ENCODE data around the gene ZNF507.

The ZNF507 gene

DNA sequence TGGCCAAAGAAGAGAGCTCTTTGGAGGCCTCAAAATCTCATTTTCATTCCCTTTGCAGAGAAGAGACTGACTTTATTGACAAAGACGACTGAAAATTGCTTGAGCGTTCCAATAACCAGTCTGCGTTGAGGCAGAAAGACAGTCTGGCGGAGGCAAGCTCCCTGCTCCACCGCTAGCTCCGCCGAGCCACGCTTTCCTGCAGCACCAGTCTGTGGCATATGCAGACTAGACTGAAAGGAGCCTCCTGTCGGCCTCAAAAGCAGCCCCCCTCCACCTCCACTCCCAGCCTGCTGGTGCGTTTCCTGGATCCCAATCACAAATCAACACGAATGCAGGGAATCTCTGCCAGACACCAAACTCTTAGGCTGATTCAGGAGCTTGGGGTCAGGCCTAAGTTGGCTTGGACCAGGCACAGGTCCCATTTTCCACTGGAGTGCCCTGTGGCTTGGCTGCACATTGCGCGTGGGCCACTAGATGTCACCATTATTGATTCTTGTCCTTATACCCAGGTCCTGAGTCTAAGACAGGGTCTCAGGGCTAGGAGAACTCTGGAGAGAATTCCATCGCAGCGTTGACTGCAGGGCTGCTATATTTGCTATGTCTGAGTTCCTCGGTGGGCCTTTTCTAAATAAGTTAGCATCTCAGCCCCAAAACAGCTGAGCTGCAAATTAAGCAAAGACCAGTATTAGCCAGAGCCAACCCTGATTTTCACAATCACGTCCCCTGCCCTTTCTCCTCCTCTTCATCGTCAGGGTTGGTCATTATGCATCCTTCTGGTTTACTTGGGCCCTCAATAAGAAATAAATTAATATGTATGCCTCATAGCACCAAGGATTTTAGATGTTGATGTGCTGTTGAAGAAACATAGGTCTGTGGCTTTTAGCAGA is 5.2 kb upstream of the ZNF507 start:
- Histone ChIP-seq H3K9me3 (ENCODE audit: control extremely low read depth in 1 of 5, control insufficient read depth in 4 of 5, insufficient read depth in 2 of 5, low read depth in 1 of 5, low read length in 4 of 5) (no peaks in the 10 kb centered on the region), H3K27me3 (replicated peaks in 2 of 5; ENCODE audit: control insufficient read depth in 4 of 5, insufficient read depth in 5 of 5, low read length in 4 of 5) (peaks cover 0 to 13% (median 4%) of the 10 kb centered on the region in 5 experiments), H3K27ac (ENCODE audit: insufficient read depth in 1 of 2, low read depth in 1 of 2, low read length in 2 of 2, poor library complexity in 1 of 2, severe bottlenecking in 2 of 2) (no peak overlapping the region), H3K36me3 (ENCODE audit: control insufficient read depth in 4 of 4, insufficient read depth in 4 of 4, low read length in 3 of 4) (no peaks in the 10 kb centered on the region), H3K4me3 (ENCODE audit: control insufficient read depth in 1 of 7, extremely low read depth in 1 of 7, insufficient read depth in 4 of 7, low read depth in 2 of 7, low read length in 6 of 7) (no peak overlapping the region), H3K4me1 (ENCODE audit: control extremely low read depth in 1 of 4, control insufficient read depth in 4 of 4, insufficient read depth in 4 of 4, low read length in 3 of 4) (no peaks in the 10 kb centered on the region)
- ChIA-PET POLR2A (no interaction called here), CTCF (interaction anchor here (0.6 to 4.7 kb wide), 13 partner anchors 9 to 230 kb away, joined by 3 to 18 read pairs (median 5); no protein-coding TSS in a partner anchor)
- peak; percentile 28 to 51 (median 43) for DNase-seq
- WGBS (ENCODE audit: insufficient coverage) = 74% methylated on average over 14 of the region's 18 CpGs

DNA sequence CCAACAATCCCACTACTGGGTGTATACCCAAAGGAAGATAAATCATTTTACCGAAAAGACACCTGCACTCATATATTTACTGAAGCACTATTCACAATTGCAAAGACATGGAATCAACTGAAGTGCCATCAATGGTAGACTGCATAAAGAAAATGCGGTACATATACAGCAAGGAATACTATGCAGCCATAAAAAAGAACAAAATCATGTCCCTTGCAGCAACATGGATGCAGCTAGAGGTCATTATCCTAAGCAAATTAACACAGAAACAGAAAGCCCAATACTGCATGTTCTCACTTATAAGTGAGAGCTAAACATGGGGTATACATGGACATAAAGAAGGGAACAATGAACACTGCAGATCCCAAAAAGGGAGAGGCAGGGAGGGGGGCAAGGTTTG is 2.7 kb upstream of the ZNF507 start:
- CTCF ChIA-PET = interaction anchor here (0.7 kb wide), 1 partner anchor 10 kb away, joined by 3 read pairs; no protein-coding TSS in a partner anchor
- 100% methylated on average over 1 of the region's 2 CpGs for WGBS (ENCODE audit: insufficient coverage)
- H3K9me3 ChIP-seq (ENCODE audit: control extremely low read depth in 1 of 5, control insufficient read depth in 4 of 5, insufficient read depth in 2 of 5, low read depth in 1 of 5, low read length in 4 of 5) = no peaks in the 10 kb centered on the region
- no peaks in the 10 kb centered on the region for H3K36me3 ChIP-seq (ENCODE audit: control insufficient read depth in 4 of 4, insufficient read depth in 4 of 4, low read length in 3 of 4)
- DNase-seq = no peak
- no peak overlapping the region for H3K27ac ChIP-seq (ENCODE audit: insufficient read depth in 1 of 2, low read depth in 1 of 2, low read length in 2 of 2, poor library complexity in 1 of 2, severe bottlenecking in 2 of 2)
- H3K4me3 ChIP-seq (ENCODE audit: control insufficient read depth in 1 of 7, extremely low read depth in 1 of 7, insufficient read depth in 4 of 7, low read depth in 2 of 7, low read length in 6 of 7) = no peak overlapping the region
- peaks cover 9 to 11% (median 9%) of the 10 kb centered on the region in 4 experiments for H3K4me1 ChIP-seq (ENCODE audit: control extremely low read depth in 1 of 4, control insufficient read depth in 4 of 4, insufficient read depth in 4 of 4, low read length in 3 of 4)
- peaks cover 0 to 13% (median 4%) of the 10 kb centered on the region in 5 experiments for H3K27me3 ChIP-seq (replicated peaks in 2 of 5; ENCODE audit: control insufficient read depth in 4 of 5, insufficient read depth in 5 of 5, low read length in 4 of 5)
- POLR2A ChIA-PET = no interaction called here

DNA sequence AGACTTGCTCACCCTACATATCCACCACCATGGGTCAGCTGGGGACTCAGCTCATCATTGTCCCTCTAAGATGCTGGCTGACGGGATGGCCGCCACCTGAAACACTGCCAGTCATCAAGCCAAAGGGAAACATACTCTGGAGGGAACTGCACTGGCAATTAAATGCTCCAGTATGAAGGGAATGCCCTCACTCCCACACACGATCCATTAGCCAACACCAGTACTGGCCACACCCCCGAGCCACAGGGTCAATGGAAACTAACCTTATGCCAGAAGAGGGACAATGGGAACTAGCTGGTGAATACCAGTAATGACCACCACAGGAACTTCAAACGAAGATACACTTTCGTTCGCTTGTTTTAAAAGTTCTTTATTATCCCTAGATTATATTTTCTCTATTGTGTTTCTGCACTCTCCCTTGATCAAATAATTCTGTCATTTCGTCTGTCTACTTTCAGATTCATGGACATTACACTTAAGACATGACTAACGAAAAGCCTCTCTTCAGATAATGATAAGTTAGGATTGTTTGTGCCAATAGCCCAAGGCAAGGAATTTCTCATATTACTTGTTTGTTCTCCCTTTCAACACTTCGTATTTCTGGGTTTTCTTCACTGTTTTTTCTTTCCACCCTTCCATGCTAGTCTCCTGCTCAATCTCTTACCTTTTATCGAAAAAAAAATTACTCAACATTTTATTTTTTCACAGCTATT is 1.7 kb upstream of the ZNF507 start:
- POLR2A ChIA-PET = interaction anchor here (0.6 kb wide), 1 partner anchor 84 kb away, joined by 3 read pairs; no protein-coding TSS in a partner anchor
- WGBS (ENCODE audit: insufficient coverage) = 97% methylated on average over 6 of the region's 11 CpGs
- Histone ChIP-seq H3K9me3 (ENCODE audit: control extremely low read depth in 1 of 5, control insufficient read depth in 4 of 5, insufficient read depth in 2 of 5, low read depth in 1 of 5, low read length in 4 of 5) (no peaks in the 10 kb centered on the region), H3K4me3 (ENCODE audit: control insufficient read depth in 1 of 7, extremely low read depth in 1 of 7, insufficient read depth in 4 of 7, low read depth in 2 of 7, low read length in 6 of 7) (no peak overlapping the region), H3K27me3 (replicated peaks in 2 of 5; ENCODE audit: control insufficient read depth in 4 of 5, insufficient read depth in 5 of 5, low read length in 4 of 5) (peaks cover 0 to 13% (median 4%) of the 10 kb centered on the region in 5 experiments), H3K27ac (ENCODE audit: insufficient read depth in 1 of 2, low read depth in 1 of 2, low read length in 2 of 2, poor library complexity in 1 of 2, severe bottlenecking in 2 of 2) (no peak overlapping the region), H3K4me1 (ENCODE audit: control extremely low read depth in 1 of 4, control insufficient read depth in 4 of 4, insufficient read depth in 4 of 4, low read length in 3 of 4) (peaks cover 9 to 11% (median 9%) of the 10 kb centered on the region in 4 experiments), H3K36me3 (ENCODE audit: control insufficient read depth in 4 of 4, insufficient read depth in 4 of 4, low read length in 3 of 4) (peaks cover 1 to 8% (median 4%) of the 10 kb centered on the region in 4 experiments)
- no peak for DNase-seq
- CTCF ChIA-PET = no interaction called here

DNA sequence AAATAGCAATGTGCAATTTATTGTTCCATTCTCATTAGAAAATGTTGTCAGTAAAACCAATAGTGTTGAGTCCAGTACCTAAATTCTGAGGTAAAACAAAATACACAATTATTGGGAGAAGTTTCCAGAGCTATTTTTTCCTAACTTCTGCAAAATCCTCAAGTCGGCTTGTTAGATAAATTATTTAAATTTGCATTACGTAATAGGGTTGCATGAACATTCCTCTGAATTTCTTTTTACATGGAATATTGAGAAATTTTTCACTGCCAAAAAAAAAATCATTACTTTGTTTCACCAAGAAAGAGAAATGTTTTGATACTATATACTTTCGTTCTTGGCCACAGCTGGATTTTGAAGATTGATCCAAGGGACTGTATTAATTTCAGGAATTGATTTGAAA is 1.5 kb downstream of the ZNF507 start:
- CTCF ChIA-PET = interaction anchor here (1.2 kb wide), 1 partner anchor 10 kb away, joined by 4 read pairs; no protein-coding TSS in a partner anchor
- WGBS (ENCODE audit: insufficient coverage) = no CpG with 5 or more reads among the region's 3 CpGs
- H3K36me3 ChIP-seq (ENCODE audit: control insufficient read depth in 4 of 4, insufficient read depth in 4 of 4, low read length in 3 of 4) = peaks cover 10 to 23% (median 13%) of the 10 kb centered on the region in 4 experiments
- H3K4me1 ChIP-seq (ENCODE audit: control extremely low read depth in 1 of 4, control insufficient read depth in 4 of 4, insufficient read depth in 4 of 4, low read length in 3 of 4) = peaks cover 11 to 27% (median 21%) of the 10 kb centered on the region in 4 experiments
- H3K27me3 ChIP-seq (replicated peaks in 2 of 5; ENCODE audit: control insufficient read depth in 4 of 5, insufficient read depth in 5 of 5, low read length in 4 of 5) = peaks cover 0 to 13% (median under 1%) of the 10 kb centered on the region in 5 experiments
- peak overlapping the region in 6 of 7 experiments; percentile 60 to 91 (median 84) for H3K4me3 ChIP-seq (ENCODE audit: control insufficient read depth in 1 of 7, extremely low read depth in 1 of 7, insufficient read depth in 4 of 7, low read depth in 2 of 7, low read length in 6 of 7)
- H3K9me3 ChIP-seq (ENCODE audit: control extremely low read depth in 1 of 5, control insufficient read depth in 4 of 5, insufficient read depth in 2 of 5, low read depth in 1 of 5, low read length in 4 of 5) = no peaks in the 10 kb centered on the region
- POLR2A ChIA-PET = interaction anchor here (0.7 kb wide), 1 partner anchor 286 kb away, joined by 3 read pairs; no protein-coding TSS in a partner anchor
- no peak for DNase-seq
- H3K27ac ChIP-seq (ENCODE audit: insufficient read depth in 1 of 2, low read depth in 1 of 2, low read length in 2 of 2, poor library complexity in 1 of 2, severe bottlenecking in 2 of 2) = no peak overlapping the region

DNA sequence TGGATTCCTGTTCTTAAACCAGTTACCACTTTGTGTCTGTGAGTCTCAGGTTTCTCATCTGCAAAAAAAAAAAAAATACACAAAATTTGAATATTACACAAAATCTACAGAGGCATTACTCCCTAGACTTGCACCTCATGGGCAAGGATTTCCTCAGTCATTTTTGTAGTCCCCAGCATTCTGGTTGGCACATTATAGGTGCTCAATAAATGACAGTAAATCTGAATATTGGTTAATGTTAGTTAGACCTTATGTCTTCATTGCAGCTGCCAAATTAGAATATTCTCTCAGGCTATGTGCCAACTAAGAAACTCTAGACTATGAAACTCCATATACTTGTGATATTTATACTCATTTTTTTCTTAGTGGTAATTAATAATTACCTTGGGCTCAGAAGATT is 2.2 kb downstream of the ZNF507 start:
- Histone ChIP-seq H3K4me3 (ENCODE audit: control insufficient read depth in 1 of 7, extremely low read depth in 1 of 7, insufficient read depth in 4 of 7, low read depth in 2 of 7, low read length in 6 of 7) (no peak overlapping the region), H3K4me1 (ENCODE audit: control extremely low read depth in 1 of 4, control insufficient read depth in 4 of 4, insufficient read depth in 4 of 4, low read length in 3 of 4) (peaks cover 14 to 33% (median 25%) of the 10 kb centered on the region in 4 experiments)

DNA sequence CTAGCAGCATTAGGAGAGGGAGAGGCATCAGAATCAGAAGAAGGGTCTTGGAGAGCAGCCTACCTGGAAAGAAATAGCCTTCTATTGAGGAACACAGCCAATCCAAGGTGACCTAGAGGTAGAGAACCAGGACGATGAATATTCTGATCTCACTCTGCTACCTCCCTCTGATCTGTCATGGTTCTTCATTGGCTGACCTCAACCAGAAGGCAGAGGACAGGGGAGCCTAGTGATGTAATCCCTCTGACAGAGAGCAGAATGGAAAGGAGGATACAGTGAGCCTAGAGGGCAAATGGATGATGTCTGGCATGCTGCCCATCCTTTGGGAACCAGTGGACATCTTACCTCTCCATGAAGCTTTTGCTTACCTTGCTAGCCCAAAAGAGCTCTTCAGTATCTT is 3.6 kb downstream of the ZNF507 start:
- whole genome bisulfite sequencing (ENCODE audit: insufficient coverage) = no CpG with 5 or more reads among the region's 1 CpG
- Histone ChIP-seq H3K27ac (ENCODE audit: insufficient read depth in 1 of 2, low read depth in 1 of 2, low read length in 2 of 2, poor library complexity in 1 of 2, severe bottlenecking in 2 of 2) (no peak overlapping the region), H3K4me1 (ENCODE audit: control extremely low read depth in 1 of 4, control insufficient read depth in 4 of 4, insufficient read depth in 4 of 4, low read length in 3 of 4) (peaks cover 14 to 34% (median 25%) of the 10 kb centered on the region in 4 experiments), H3K36me3 (ENCODE audit: control insufficient read depth in 4 of 4, insufficient read depth in 4 of 4, low read length in 3 of 4) (peaks cover 20 to 37% (median 26%) of the 10 kb centered on the region in 4 experiments), H3K9me3 (ENCODE audit: control extremely low read depth in 1 of 5, control insufficient read depth in 4 of 5, insufficient read depth in 2 of 5, low read depth in 1 of 5, low read length in 4 of 5) (no peaks in the 10 kb centered on the region), H3K27me3 (replicated peaks in 2 of 5; ENCODE audit: control insufficient read depth in 4 of 5, insufficient read depth in 5 of 5, low read length in 4 of 5) (peaks cover 0 to 2% (median 0%) of the 10 kb centered on the region in 5 experiments), H3K4me3 (ENCODE audit: control insufficient read depth in 1 of 7, extremely low read depth in 1 of 7, insufficient read depth in 4 of 7, low read depth in 2 of 7, low read length in 6 of 7) (no peak overlapping the region)
- POLR2A ChIA-PET = no interaction called here
- DNase-seq = no peak
- CTCF ChIA-PET = interaction anchor here (1.3 to 2.0 kb wide), 2 partner anchors 8 to 9 kb away, joined by 3 to 4 read pairs; no protein-coding TSS in a partner anchor

More for the DNA sequence above, 2.2 kb downstream of the ZNF507 start:
- POLR2A ChIA-PET = interaction anchor here (0.7 kb wide), 1 partner anchor 285 kb away, joined by 3 read pairs; no protein-coding TSS in a partner anchor
- Histone ChIP-seq H3K27ac (ENCODE audit: insufficient read depth in 1 of 2, low read depth in 1 of 2, low read length in 2 of 2, poor library complexity in 1 of 2, severe bottlenecking in 2 of 2) (no peak overlapping the region), H3K9me3 (ENCODE audit: control extremely low read depth in 1 of 5, control insufficient read depth in 4 of 5, insufficient read depth in 2 of 5, low read depth in 1 of 5, low read length in 4 of 5) (no peaks in the 10 kb centered on the region), H3K36me3 (ENCODE audit: control insufficient read depth in 4 of 4, insufficient read depth in 4 of 4, low read length in 3 of 4) (peaks cover 10 to 23% (median 13%) of the 10 kb centered on the region in 4 experiments), H3K27me3 (replicated peaks in 2 of 5; ENCODE audit: control insufficient read depth in 4 of 5, insufficient read depth in 5 of 5, low read length in 4 of 5) (peaks cover 0 to 9% (median 0%) of the 10 kb centered on the region in 5 experiments)
- no peak for DNase-seq
- CTCF ChIA-PET = interaction anchor here (1.2 kb wide), 1 partner anchor 11 kb away, joined by 4 read pairs; no protein-coding TSS in a partner anchor
